Neural progenitor cell (in vitro differentiated cells): Measurements from ENCODE around the gene MED17. TPM values are rescaled to one million over a fixed set of nuclear protein-coding genes. Genes with fewer than 3 reads are reported as not detected.

Experiments
- DNase-seq: peaks from one replicate; pipeline ENCODE4 v3.0.0-alpha.2; 2016; ENCODE audit warnings: low spot score
- H2AFZ ChIP-seq: fragments of 200-600 bp; sonication (generic); replicated peaks from 2 replicates; pipeline ENCODE4 v1.6.1; 2016; ENCODE audit warnings: antibody characterized with exemption
- H3F3A ChIP-seq: fragments of 200-600 bp; sonication (generic); 2 replicates; pipeline ENCODE4 v1.6.1; 2016; ENCODE audit warnings: antibody characterized with exemption, low read depth
- H3K27ac ChIP-seq: fragments of 200-600 bp; sonication (generic); 2 replicates; pipeline ENCODE4 v1.5.1; 2016; ENCODE audit warnings: mild to moderate bottlenecking
- H3K27me3 ChIP-seq: fragments of 200-600 bp; sonication (generic); 2 replicates; pipeline ENCODE4 v1.6.1; 2016; ENCODE audit warnings: mild to moderate bottlenecking, moderate library complexity
- H3K36me3 ChIP-seq: fragments of 200-600 bp; sonication (generic); 2 replicates; pipeline ENCODE4 v1.5.1; 2016
- H3K4me1 ChIP-seq: fragments of 200-600 bp; sonication (generic); 2 replicates; pipeline ENCODE4 v1.6.1; 2016; ENCODE audit warnings: mixed run types
- H3K4me2 ChIP-seq: fragments of 200-600 bp; sonication (generic); 2 replicates; pipeline ENCODE4 v1.6.1; 2016
- H3K4me3 ChIP-seq: fragments of 200-600 bp; sonication (generic); 2 replicates; pipeline ENCODE4 v1.5.1; 2016
- H3K79me2 ChIP-seq: fragments of 200-600 bp; sonication (generic); 2 replicates; pipeline ENCODE4 v1.6.1; 2016; ENCODE audit warnings: low read depth
- H3K9ac ChIP-seq: fragments of 200-600 bp; sonication (generic); 2 replicates; pipeline ENCODE4 v1.6.1; 2016
- H3K9me3 ChIP-seq: fragments of 200-600 bp; sonication (generic); 2 replicates; pipeline ENCODE4 v1.5.1; 2016; ENCODE audit warnings: low read depth
- H4K20me1 ChIP-seq: fragments of 200-600 bp; sonication (generic); 2 replicates; pipeline ENCODE4 v1.6.1; 2016; ENCODE audit warnings: low read depth
- H3K27ac Mint-ChIP-seq: 3 replicates; pipeline ENCODE4 v1.8.0; 2021; ENCODE audit warnings: mixed read lengths
- H3K27me3 Mint-ChIP-seq: 2 replicates; pipeline ENCODE4 v1.8.0; 2022; ENCODE audit warnings: low read depth, mild to moderate bottlenecking, inconsistent platforms, moderate library complexity, mixed read lengths; ENCODE audit not compliant: insufficient read depth
- H3K36me3 Mint-ChIP-seq: 3 replicates; pipeline ENCODE4 v1.8.0; 2021; ENCODE audit warnings: mixed read lengths
- H3K4me1 Mint-ChIP-seq: 3 replicates; pipeline ENCODE4 v1.8.0; 2021; ENCODE audit warnings: mixed read lengths
- H3K4me3 Mint-ChIP-seq: 3 replicates; pipeline ENCODE4 v1.8.0; 2021; ENCODE audit warnings: mild to moderate bottlenecking, moderate library complexity, mixed read lengths
- H3K9me3 Mint-ChIP-seq: 3 replicates; pipeline ENCODE4 v1.8.0; 2020; ENCODE audit warnings: mixed read lengths
- EZH2 ChIP-seq: fragments of 200-600 bp; sonication (generic); IDR thresholded peaks from 2 replicates; pipeline ENCODE4 v1.6.1; 2017; ENCODE audit warnings: antibody characterized with exemption, mild to moderate bottlenecking, moderate library complexity
- EZH2phosphoT487 ChIP-seq: fragments of 200-600 bp; sonication (generic); IDR thresholded peaks from 2 replicates; pipeline ENCODE4 v1.6.1; 2017; ENCODE audit warnings: antibody characterized with exemption
- small RNA-seq: library from RNA; depleted of rRNA; stranded (forward); fragments of <200 nt; gene quantifications from one replicate; pipeline ENCODE3, GENCODE V24; 2015
- total RNA-seq: library from RNA; depleted of rRNA; stranded (reverse); fragments of >200 nt; gene quantifications from 2 replicates; pipeline ENCODE4 v1.2.3, GENCODE V29; 2015; ENCODE audit warnings: low replicate concordance
- TF ChIP-seq, protein P1 (sequence below): fragments of 200-600 bp; sonication (generic); IDR thresholded peaks from 2 replicates; pipeline ENCODE4 v1.5.1; 2017; ENCODE audit warnings: antibody characterized with exemption, mild to moderate bottlenecking

Gene MED17
- total RNA-seq, 1 donor from 2014 or later: 76.4 TPM

DNA sequence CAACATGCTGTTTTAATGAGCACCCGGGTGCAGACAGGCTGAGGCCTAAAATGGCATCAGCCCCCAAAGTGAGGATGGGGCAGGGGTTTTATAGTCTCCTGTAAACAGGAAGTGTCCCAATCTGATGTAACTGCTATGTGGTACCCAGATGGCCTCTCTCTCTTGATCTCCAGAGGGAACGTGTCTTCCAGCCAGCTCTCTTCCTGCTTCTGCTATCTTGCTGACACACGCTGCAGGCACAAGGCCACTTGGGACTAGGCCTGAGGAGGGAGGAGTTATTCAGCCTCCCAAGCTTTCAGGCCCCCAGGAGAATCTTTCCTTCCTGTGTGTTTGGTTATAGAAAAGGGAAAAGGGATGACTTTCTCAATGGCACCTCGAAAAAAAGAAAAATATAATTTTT, 77.7 kb downstream of the MED17 start:
- H3K9me3 Mint-ChIP-seq: no peaks in the 10 kb centered on the region
- no peak for TF ChIP-seq EZH2
- TF ChIP-seq EZH2phosphoT487: no peak
- TF ChIP-seq, protein P1, sequence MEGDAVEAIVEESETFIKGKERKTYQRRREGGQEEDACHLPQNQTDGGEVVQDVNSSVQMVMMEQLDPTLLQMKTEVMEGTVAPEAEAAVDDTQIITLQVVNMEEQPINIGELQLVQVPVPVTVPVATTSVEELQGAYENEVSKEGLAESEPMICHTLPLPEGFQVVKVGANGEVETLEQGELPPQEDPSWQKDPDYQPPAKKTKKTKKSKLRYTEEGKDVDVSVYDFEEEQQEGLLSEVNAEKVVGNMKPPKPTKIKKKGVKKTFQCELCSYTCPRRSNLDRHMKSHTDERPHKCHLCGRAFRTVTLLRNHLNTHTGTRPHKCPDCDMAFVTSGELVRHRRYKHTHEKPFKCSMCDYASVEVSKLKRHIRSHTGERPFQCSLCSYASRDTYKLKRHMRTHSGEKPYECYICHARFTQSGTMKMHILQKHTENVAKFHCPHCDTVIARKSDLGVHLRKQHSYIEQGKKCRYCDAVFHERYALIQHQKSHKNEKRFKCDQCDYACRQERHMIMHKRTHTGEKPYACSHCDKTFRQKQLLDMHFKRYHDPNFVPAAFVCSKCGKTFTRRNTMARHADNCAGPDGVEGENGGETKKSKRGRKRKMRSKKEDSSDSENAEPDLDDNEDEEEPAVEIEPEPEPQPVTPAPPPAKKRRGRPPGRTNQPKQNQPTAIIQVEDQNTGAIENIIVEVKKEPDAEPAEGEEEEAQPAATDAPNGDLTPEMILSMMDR: no peak
- Histone ChIP-seq H3K4me2 (no peak overlapping the region), H3K4me3 (no peak overlapping the region), H4K20me1 (no peaks in the 10 kb centered on the region), H2AFZ (peak overlapping the region; percentile 68), H3K36me3 (no peaks in the 10 kb centered on the region), H3K79me2 (no peaks in the 10 kb centered on the region), H3K4me1 (no peaks in the 10 kb centered on the region), H3K9me3 (no peaks in the 10 kb centered on the region), H3K27ac (no peak overlapping the region), H3F3A (no peaks in the 10 kb centered on the region), H3K27me3 (no peaks in the 10 kb centered on the region), H3K9ac (no peak overlapping the region)
- H3K27ac Mint-ChIP-seq: no peak overlapping the region
- H3K4me1 Mint-ChIP-seq: no peaks in the 10 kb centered on the region
- no peak for DNase-seq
- H3K36me3 Mint-ChIP-seq: no peaks in the 10 kb centered on the region
- H3K4me3 Mint-ChIP-seq: no peak overlapping the region
- H3K27me3 Mint-ChIP-seq: peaks cover 2% of the 10 kb centered on the region

Small RNA genes within 50 kb of the gene (small RNA-seq; reads per million reads assigned to genes)
- gene RF00019 (not detected), gene SNORA40 (not detected)

Other genes starting within 250 kb of the MED17 start
- 27.8 and 35.1 TPM in 2 replicates for gene SMCO4, start 240.9 kb upstream of the MED17 start, total RNA-seq
- 42.5 and 89.2 TPM in 2 replicates for gene CEP295, start 122.6 kb upstream of the MED17 start, total RNA-seq
- gene TAF1D, start 42.8 kb upstream of the MED17 start, total RNA-seq: 180 and 316 TPM in 2 replicates
- 29.7 and 44.3 TPM in 2 replicates for gene C11orf54, start 42.6 kb upstream of the MED17 start, total RNA-seq
- gene VSTM5, start 66.3 kb downstream of the MED17 start, total RNA-seq: 0.25 and 0.37 TPM in 2 replicates
- gene HEPHL1, start 237.1 kb downstream of the MED17 start, total RNA-seq: 0.02 TPM in 1 of 2 replicates, not detected in the other